ENCODE results near the gene SUGCT. TPM values are rescaled to one million over a fixed set of nuclear protein-coding genes. Genes with fewer than 3 reads are reported as not detected.
"Not testable (repeated sequence)": the region's sequence is repeated elsewhere in the genome, so short reads cannot be mapped to it uniquely, and the experiment has no call there.

Gene SUGCT
- total and polyA plus RNA-seq, 10 donors: 1.4 to 13.6 (median 2.5) TPM

DNA sequence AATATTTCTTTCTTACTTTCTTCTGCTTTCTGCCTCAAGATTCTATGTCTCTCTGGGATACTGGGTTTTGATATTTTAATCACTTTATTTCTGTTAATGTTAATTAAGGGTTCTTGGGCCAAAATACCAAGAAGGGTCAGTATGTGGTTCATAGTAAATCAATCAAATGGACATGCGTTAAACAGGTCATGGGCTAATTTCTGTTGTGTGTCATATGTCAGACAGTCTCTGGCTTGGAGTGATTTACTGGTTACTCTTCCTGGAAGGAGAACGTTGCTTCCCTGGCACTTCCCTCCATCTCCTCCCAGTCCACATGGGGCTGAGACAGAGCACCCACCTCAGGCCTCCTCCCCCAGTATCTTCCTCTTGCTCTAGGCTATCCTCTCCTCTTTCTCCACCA lies 489.1 kb downstream of the SUGCT start:
- H3K27ac ChIP-seq: no peak overlapping the region
- no peaks in the 10 kb centered on the region for H3K4me1 ChIP-seq
- intact Hi-C loops (cut with DNase I; ENCODE audit: low total_unique reads): no loop called here
- WGBS, 5 donors: 36 to 53% (median 51%) methylated on average over 2 of the region's 2 CpGs
- no peaks in the 10 kb centered on the region for H3K27me3 ChIP-seq (replicated peaks in 1 of 7)
- no peaks in the 10 kb centered on the region for H3K36me3 ChIP-seq
- TF ChIP-seq POLR2A (IDR thresholded peaks at IDR 0.05): no peak
- no peak for TF ChIP-seq CTCF (IDR thresholded peaks at IDR 0.05 in 8 of 11, conservative IDR thresholded peaks at IDR 0.05 in 3 of 11)
- TF ChIP-seq POLR2AphosphoS5 (IDR thresholded peaks at IDR 0.05): no peak
- no peak overlapping the region for H3K4me3 ChIP-seq
- H3K9me3 ChIP-seq: no peaks in the 10 kb centered on the region
- DNase-seq: no peak

DNA sequence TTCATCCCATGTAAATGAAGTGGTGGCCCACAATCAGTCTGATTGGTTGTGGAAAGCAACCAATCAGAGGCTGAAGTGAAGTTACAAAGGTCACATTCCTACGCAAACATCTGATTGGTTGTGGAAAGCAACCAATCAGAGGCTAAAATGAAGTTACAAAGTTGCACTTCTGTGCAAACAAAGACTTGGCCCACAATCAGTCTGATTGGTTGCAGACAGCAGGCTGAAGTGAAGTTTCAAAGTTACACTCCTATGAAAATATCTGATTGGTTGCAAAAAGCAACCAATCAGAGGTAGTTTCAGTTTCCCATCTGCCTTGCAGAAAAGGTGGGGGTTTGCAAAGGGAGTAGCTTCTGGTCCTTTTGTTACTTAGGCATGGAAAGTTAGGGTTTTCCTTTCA lies 492.6 kb downstream of the SUGCT start:
- intact Hi-C loops (cut with DNase I; ENCODE audit: low total_unique reads); H3K4me3 ChIP-seq: not testable (repeated sequence)
- 94 to 100% (median 97%) methylated on average over 1 of the region's 1 CpG for WGBS, 5 donors

GRCh38 chr7:40629891-40630290 lies 495.1 kb downstream of the SUGCT start:
- H3K4me3 ChIP-seq: no peak overlapping the region
- intact Hi-C loops (cut with DNase I; ENCODE audit: low total_unique reads): no loop called here
- H3K9me3 ChIP-seq: no peaks in the 10 kb centered on the region
- no peak for DNase-seq
- no peaks in the 10 kb centered on the region for H3K27me3 ChIP-seq (replicated peaks in 1 of 7)
- WGBS, 5 donors: 69 to 75% (median 73%) methylated on average over 5 of the region's 5 CpGs
- no peak overlapping the region for H3K27ac ChIP-seq
- H3K4me1 ChIP-seq: no peaks in the 10 kb centered on the region
- no peak for TF ChIP-seq POLR2A (IDR thresholded peaks at IDR 0.05)
- H3K36me3 ChIP-seq: no peaks in the 10 kb centered on the region

More for the DNA sequence above, 492.6 kb downstream of the SUGCT start:
- DNase-seq; H3K4me1 ChIP-seq; H3K36me3 ChIP-seq; H3K27me3 ChIP-seq (replicated peaks in 1 of 7); H3K27ac ChIP-seq; H3K9me3 ChIP-seq: not testable (repeated sequence)

DNA sequence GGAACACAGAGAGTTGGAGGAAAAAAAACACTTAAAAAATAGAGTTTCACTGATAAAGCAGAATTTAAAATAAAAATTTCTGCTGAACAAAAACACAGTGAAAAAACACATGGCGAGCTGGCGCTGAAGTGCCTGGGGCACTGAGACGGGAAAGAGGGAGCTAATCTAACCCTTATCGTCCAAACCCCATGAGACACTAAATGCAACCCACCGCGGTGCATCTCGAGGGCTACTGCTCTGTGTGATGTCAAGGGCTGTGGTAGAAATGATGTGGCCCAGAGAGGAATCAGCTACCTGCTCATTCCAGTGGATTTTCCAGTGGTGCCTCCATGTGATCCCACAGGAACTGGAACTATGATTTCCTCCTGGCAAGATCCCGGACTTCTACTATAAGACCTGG lies 499.3 kb downstream of the SUGCT start:
- Histone ChIP-seq H3K27me3 (replicated peaks in 1 of 7) (no peaks in the 10 kb centered on the region), H3K36me3 (no peaks in the 10 kb centered on the region), H3K4me1 (no peaks in the 10 kb centered on the region), H3K9me3 (no peaks in the 10 kb centered on the region), H3K27ac (no peak overlapping the region), H3K4me3 (no peak overlapping the region)
- no peak for DNase-seq
- intact Hi-C loops (cut with DNase I; ENCODE audit: low total_unique reads): no loop called here
- TF ChIP-seq CTCF (IDR thresholded peaks at IDR 0.05 in 8 of 11, conservative IDR thresholded peaks at IDR 0.05 in 3 of 11): no peak
- TF ChIP-seq POLR2AphosphoS5 (IDR thresholded peaks at IDR 0.05): no peak
- no peak for TF ChIP-seq POLR2A (IDR thresholded peaks at IDR 0.05)
- WGBS, 5 donors: 89 to 95% (median 94%) methylated on average over 8 of the region's 8 CpGs

GRCh38 chr7:40638545-40639320 lies 503.9 kb downstream of the SUGCT start:
- H3K4me1 ChIP-seq: no peaks in the 10 kb centered on the region
- H3K9me3 ChIP-seq: no peaks in the 10 kb centered on the region
- no peaks in the 10 kb centered on the region for H3K36me3 ChIP-seq
- DNase-seq: no peak
- no peak overlapping the region for H3K27ac ChIP-seq
- 52 to 72% (median 65%) methylated on average over 7 of the region's 7 CpGs for WGBS, 5 donors
- intact Hi-C loops (cut with DNase I; ENCODE audit: low total_unique reads): no loop called here
- TF ChIP-seq POLR2A (IDR thresholded peaks at IDR 0.05) (no peak), CTCF (IDR thresholded peaks at IDR 0.05 in 8 of 11, conservative IDR thresholded peaks at IDR 0.05 in 3 of 11) (no peak), POLR2AphosphoS5 (IDR thresholded peaks at IDR 0.05) (no peak)
- H3K4me3 ChIP-seq: no peak overlapping the region
- H3K27me3 ChIP-seq (replicated peaks in 1 of 7): no peaks in the 10 kb centered on the region
